ENCODE measurements around the gene DSCAM.
A peak's percentile ranks its signal among the peaks of the same experiment; 100 is the strongest.

Gene DSCAM

DNA sequence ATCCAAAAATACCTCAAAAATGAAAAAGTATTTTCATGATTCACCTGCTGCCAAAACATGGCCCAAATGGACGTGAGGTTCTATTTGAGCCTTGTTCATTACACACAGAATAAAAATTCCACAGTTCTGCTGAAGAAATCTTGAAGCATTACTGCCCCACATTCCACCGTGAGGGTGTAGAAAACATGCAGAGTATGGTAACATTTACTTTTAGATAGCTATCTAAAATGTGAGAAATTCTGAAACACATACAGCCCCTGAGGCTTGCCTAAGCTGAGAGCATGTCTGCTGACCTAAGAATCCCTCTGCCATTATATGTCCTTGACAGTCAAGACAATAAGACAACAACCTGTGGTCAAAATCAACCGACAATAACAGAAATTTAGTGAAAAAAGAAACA is 186.5 kb downstream of the DSCAM start:
- peak; percentile 15 for DNase-seq

DNA sequence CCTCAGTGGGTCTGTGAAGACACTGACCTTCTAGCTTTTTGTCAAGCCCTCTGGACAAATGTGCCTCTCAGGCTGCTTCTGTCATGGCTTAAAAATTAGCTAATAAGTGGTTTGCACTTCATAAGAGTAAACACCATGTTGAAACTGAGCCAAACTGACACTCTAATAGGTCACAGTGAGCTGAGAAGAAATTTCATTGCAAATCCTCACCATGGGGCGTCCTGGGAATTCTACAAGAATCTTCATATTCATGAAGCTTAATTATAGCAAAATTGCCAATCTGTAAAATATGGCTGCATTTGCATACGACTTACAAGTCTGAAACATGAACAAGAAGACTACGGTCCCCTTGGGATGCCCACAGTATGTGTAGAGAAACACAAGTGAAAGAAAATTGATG is 188.6 kb downstream of the DSCAM start:
- no peak for DNase-seq

DNA sequence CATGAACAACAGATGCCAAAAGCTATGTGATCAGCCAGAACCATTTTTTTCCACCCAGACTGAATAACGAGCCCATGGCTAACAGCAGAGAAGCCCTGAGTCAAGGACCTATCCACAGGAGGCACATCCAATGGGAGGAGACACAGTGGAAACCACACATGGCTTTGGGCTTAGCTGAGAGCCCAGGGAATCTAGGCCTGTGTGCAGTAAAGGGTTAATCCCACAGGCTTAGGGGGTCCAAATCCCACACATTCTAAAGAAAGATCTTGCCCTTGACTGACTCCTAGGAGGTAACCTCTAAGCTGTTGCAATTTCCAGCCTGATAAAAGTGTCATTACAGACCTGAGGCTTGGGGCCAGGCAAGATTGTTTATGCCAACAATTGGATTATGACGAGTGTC is 194.5 kb downstream of the DSCAM start:
- DNase-seq = no peak

DNA sequence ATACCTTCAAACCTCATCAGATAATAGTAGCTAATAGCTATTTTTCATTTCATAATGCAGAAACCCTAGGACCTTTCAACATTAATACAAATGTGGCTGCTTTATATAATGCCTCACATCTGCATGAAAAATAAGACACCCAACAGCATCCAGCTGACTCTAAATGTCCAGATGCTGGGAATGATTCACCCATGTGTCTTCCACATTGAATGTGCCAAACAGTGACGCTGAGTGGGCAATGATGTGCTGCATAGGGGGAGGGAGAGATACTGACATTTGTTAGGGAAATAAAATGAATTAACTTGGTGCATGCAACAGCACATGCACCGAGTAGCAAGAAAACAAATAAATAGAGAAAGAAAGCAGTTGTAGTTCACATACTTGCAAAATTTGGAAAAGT is 199.3 kb downstream of the DSCAM start:
- DNase-seq = no peak

DNA sequence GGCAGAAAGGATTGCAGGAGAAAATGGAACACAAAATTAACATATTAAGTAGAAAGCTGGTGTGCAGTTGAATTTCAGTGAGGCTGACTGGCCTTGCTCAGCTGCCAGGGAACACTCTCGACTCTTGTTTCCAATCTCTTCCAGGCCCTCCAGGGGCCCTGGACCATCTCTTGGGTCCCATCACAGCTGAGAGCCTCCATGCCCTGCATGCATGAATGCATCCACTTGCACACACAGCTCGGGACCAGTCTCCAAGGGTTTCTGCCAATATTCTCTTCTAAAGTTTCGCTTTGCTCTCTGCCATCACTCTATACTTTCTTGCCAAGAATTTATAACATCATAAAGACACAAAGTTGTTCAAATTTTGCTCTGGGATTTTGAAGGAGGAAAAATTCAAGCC is 200.3 kb downstream of the DSCAM start:
- DNase-seq = no peak

DNA sequence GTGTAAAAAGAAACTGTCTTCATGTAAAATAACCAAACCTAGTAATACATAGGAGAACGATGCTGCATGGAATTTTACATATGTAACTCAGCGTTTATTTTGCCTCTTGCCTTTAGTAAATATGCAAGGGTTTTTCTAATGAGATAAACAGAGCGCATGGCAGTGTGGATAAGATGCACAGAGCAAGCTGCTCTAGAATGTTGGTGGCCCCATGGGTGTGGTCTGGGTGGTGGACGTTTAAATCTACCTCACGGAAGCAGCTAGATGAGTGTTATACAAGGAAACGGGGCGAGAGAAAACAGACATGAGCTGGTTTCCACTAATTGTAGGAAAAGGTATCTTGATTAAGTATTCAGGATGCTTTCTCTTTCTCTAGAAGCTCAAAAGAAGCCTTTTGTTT is 205.9 kb downstream of the DSCAM start:
- DNase-seq = no peak

DNA sequence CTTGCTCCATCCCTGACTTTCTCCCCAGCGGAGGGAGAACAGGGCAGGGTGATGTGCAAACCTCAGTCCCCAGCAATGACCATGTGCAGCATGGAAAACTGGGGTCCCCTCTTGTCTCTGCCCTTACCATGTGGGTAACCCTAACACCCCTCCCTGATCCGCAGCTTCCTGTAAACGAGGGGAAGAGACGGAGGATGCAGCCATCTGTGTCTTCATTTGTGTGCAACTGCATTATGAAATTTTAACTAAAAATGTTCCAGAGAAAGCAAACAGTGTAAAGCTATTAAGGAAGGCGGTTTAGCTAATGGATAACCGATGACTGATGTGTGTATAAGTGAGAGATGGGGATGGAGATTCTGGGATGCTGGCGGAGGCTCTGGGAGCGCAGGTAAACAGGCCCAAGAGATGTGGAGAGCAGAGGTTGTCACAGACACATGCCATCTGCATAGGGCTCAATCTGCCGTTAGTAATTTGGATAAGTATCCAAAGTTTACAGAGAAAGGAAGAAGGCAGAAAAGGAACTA is 206.6 kb downstream of the DSCAM start:
- DNase-seq = no peak

DNA sequence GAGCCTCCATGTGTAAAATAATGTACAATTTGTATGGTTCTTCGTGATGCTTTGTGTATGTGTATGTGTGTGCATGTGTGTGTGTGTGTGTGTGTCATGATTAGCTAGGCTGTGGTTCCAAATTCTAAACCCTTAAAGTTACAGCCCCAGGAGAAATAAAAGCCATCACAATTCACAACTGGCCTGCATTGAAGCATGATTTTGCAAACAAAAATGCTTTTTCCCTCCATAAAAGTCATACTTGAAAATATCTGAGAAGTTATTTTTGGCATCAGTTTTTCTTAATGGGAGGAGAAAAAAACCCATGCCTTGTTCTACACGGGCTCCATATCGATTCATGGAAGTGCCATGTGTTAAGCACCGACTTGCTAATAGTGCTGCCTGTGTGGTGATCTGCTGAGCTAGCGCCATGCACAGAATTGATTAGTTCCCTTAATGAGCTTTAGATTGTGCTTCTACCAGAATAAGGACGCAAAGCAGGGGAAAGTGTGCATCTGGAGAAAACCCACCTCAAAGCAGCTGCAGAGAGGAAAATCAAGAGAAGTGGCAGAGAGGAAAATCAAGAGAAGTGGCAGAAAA is 207.3 kb downstream of the DSCAM start:
- peak; percentile 67 for DNase-seq

DNA sequence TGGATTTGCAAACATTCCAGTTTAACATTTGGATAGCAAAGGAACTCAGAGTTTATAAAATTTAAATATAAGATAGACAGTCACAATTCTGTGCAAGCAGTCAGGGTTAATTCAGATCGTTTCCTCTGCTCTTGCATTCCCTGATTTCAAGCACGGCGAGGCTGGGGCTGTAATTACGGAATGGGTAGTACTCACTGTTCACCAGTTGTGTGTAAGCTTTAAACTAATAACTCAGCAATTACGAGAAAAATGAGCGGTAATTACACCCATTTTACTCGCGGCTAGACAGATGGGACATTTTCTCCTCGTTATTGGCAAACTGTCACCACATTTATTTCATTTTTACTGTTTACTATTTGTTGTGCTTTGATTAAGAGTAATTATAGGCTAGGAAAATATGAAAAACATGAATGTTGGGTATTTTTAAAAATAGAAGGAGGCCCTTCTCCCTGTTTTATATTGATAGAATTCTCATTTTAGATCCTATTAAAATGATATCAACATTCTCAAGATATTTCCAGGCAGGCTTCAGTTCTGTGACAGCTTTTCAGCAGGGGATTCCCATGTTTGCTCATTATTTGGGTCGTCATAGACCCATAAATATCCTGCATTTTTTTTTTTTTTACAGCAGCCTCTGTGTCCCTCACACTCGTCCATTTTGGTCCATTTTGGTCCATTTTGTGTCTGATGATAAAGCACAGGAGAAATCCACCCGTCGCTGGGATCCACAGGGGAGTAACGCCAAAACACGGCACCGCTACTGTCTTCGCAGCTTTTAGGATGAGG is 208.3 kb downstream of the DSCAM start:
- no peak for DNase-seq

DNA sequence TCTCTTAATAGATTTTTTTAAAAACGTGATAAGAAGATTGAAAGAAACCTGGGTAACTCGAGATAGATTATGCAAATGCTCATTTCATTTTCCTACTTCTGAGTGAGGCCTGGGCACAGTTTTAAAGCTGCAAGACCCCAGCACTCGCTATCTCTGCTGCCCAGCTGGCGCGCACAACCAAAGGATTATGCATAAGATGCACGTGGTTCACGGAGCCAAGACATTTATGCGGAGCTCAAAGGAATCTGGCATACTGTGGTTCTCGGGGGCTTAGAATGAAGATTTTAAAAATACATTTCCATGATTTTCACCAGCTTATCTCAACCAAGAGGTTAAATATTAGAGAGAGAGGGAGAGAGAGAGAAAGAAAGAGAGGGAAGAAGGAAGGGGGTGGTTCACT is 210.9 kb downstream of the DSCAM start:
- DNase-seq = no peak

DNA sequence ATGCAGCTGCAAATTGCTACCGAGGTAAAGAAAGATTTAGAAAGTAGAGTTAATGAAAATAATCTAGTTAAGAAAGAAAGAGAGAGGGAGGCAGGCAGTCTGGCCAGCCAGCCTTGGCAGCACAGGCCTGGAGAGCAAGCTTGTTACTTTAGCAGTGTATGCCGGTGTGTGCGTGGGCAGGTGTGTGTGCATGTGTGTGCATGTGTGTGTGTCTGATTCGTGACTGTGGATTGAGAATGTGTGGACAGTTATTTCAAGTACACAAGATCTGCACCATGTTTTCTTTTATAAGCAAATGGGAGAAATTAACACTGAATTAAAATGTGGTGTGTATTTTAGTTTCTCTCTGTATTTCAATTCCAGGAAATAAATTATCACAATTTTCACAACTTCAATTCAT is 211.6 kb downstream of the DSCAM start:
- DNase-seq = no peak

DNA sequence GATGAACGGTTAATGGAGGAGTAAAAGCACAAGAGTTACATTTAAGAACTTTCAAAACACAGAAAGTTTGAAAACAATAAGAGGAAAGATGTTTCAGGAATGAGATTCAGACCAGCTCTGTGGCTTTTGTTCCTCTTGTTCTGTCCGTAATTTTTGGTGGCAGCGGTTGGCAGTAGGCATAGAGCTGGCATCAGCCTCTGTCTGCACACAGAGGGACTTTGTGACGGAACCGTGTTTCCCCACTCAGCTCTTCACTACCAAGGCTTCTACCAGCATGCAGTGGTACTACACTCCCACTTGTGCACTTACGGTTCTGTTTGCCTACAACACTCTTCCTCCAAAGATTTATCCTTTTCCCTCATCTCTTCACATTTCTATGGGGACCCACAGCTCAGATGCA is 212.8 kb downstream of the DSCAM start:
- DNase-seq = no peak

DNA sequence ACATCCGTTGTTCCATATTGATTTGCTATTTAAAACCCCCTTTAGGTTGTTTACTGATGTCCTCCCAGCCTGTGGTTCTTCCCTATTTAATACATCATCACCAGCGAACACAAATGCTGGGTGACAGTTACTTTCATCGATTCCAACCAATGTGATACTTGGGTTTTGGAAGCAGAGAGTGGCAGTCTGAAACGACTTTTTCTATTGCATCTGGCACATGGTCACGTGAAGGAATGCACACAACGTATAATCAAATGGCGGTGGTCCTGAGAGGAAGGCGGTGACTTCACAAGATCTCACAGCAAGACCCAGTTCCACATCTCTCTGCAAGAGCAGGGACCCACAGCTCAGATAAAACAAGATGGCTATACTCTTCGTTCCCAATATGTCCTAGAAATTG is 213.9 kb downstream of the DSCAM start:
- DNase-seq = no peak

DNA sequence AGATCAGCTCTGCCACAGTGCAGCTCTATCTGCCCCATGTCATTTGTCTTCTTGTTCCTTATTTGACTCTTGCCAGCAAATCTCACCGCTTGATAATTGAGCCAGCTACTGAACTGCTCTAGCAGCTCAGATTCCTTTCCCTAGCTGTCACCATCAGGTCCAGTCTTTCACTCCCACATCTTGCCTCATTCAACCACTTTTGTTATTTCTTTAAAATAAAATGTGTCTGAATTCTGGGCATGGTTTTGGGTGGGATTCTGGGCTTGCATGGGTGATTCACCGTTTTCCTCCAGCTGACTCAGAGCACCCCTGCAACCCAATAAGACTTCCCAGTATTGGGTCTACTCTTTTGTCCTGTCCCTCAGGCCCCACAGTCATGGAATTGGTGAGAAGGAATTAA is 215.7 kb downstream of the DSCAM start:
- peak; percentile 86 for DNase-seq

DNA sequence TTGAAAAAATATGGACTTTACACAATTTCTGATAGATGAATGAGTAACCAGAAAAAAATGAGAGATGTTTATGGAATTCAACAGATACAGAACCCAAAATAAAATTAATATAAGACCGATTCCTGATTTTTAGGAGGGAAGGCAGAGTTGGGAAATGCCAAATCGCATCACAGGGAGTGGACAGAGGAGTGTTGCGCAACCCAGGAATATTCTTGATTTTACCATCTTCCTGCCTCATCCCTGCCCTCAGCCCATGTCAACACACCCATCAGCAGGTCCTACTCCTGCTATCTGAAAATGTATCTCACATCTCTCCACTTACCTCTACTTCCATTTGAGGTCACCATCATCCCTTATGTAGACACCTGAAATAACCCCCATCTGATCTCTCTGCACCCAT is 221.0 kb downstream of the DSCAM start:
- no peak for DNase-seq

DNA sequence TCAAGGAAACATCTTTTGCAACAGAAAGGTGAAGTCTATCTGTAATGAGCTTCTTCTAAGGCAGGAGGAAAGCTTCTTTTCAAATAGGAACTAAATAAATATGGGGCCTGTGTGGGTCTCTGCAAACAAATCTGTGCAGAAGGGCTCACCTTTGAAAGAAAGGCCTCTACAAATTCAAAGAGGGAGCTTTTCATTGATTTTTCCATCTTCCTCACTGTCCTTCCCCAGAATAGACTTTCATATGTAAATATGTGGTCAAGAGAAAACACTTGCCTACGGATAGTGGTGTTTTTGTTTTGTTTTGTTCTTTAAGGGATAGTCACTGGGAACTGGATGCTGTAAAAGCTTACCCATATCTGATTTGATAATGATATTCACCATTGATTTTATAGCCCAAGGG is 223.4 kb downstream of the DSCAM start:
- no peak for DNase-seq

DNA sequence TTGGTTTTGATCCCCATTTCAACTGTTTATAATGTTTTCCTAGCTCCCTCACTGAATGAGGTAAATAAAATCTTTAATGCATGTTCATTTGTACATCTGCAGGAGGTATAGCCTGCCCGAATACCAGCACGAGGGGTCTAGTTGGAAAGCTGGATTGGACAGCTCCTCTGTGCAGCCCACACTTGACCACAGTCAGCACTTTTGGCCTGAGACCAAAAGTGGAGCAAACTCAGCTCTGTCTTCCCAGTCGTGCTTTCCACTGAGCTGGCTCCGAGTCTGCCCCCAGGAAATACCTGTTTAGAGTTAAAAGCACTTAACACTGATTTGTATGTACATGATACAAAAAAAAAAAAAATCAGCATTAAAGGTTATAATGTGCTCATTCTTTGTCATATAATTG is 224.4 kb downstream of the DSCAM start:
- no peak for DNase-seq

DNA sequence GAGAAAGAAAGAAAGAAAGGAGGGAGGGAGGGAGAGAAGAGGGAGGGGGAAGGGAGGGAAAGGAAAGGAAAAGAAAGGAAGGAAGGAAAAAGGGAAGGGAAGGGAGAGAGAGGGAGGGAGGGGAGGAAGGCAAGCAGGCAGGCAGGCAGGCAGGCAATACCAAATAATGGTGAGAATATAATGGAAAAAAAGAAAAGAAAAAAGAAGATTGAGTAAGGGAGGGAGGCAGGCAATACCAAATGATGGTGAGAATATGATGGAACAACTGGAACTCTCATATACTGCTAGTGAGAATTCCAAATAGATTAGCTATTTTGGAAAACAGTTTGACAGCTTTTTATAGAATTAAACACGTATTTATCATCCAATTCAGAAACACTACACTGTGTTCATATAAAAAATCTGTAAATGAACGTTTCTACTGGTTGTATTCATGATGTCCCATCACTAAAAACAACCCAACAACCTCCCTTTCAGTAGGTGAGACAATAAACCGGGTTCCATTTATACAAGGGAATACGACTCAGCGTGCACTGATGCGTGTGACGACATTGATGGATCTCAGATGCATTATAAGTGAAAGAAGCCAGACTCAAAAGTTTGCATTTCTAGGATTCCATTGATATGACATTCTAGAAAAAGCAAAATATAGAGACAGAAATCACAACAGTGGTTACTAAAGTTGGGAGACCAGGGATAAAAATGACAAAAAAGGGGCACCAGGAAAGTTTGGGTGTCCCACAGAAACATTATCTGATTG is 226.4 kb downstream of the DSCAM start:
- peak; percentile 74 for DNase-seq

DNA sequence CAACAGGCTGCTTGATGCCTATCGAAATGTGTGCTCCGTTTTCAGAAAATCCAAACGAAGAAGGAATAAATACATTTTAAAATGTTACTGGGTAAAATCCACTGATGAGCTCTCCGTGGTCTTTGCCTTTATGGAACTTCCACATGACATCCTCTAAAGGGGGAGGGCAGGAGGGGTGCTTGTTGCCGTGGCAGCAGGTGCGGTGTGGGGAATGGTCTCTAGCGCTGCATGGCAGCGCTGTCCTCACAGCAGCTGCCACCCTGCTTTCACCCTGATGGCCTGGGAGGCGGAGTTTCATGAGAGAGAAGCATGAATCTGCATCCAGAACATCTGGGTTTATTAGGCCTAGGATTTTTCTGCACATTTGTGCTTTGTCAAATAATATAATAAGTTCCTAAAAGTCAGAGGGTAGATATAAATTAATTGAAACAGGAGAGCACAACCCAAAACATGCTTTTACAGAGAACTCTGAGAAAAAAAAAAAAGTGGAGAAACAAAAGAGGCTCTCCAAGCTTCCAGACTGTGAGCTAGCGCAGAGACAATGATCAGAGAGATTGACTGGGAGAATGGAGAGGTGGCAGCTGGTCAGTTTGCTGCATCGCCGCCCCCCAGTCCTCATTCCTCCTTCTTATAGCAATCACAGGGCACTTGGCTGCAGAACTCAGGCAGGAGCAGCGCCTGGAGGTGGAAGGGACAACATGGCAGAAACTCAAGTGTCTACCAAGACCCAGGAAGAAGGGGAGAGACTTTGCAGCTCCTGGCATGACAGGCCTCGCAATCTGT is 228.6 kb downstream of the DSCAM start:
- DNase-seq = no peak

DNA sequence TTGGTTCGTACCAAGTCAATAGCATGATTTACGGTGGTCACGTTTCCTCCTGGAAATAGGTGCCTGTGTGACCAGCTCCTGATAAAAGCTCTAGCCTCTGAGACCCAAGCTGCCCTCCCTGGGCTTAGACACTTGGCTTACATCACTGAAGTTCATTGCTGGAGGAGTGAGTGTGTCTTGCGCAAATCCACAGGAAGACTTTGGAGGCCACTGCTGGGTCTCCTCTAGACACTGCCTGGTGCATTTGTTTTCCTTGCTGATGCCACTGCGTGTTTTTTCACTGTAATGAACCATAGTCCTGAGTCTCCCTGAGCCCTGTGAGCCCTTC is 230.6 kb downstream of the DSCAM start:
- no peak for DNase-seq

DNA sequence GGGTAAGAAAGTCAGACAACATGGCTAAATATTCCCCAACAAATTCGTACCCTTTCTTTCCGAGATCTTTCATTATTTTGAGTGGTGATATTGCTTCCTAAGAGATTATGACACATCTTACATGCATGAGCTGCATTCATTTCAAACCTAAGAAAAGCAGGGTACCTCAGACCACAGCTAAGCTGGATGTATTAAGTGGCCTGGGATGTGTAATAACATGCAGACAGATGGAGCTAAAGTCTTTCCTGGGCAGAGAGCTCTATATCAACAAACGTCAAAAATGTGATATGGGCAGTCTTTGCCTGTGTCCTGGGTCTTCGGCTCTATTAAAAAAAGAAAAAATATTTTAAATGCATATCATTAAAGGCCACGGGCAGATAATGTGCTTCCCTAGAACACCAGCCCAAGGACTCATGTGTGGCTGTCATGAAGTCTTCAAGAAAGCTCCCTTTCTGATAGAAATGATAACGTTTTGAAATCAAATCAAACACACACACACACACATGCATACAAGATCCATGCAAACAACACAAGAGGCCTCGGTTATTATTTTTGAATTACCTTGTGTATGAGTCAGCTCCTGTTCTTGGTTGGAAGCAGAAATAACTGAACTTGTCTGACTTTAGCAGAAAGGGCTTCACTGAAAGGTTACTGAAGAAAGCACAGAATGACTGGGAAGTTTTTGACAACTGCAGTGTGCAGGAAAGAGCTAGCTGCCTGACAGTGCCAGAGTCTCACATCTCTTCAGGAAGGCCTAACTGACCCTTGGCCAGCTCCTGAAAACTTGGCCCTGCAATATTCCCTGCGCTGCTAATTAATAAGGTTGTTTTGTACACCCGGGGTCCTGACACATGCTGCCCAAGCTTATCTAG is 231.2 kb downstream of the DSCAM start:
- peak; percentile 42 for DNase-seq

DNA sequence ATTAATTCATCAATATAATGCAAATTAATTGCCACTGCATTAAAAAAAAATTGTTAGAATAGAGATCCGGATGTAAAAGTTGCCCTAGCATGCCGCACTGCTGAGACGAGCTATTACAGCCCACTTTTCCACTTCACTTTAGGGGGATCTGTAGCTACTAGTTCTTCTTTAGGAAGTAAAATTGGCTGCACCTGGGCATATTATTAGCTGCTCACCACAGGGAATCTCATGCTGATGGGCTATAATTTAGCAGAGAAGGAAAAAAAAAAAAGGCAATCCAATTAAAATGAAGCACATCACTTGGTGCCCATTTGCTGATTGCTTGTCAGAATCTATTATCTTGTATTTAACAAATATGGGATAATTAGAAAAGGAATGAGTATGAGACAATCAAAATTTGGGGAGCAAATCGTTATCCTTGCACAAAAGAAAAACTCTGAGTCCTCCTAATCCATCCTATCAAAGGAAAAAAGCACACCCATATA is 233.4 kb downstream of the DSCAM start:
- DNase-seq = no peak

Measured in fibroblast of skin of back (primary cell).